GM20431 (cell line): ENCODE measurements around the gene RAB5IF.
"Not testable (repeated sequence)": the region's sequence is repeated elsewhere in the genome, so short reads cannot be mapped to it uniquely, and the experiment has no call there.

Source experiments
- in situ Hi-C: fragments of 300-500 bp; cut with MseI, MboI; formaldehyde crosslinking; loops from one replicate; pipeline ENCODE4 v1.15.0; 2020; ENCODE audit warnings: low sequenced_read_pairs; ENCODE audit not compliant: unreplicated experiment

Gene RAB5IF

GRCh38 chr20:36605399-36606157, at the start of gene RAB5IF:
TSS of gene RAB5IF (plus strand) at chr20:36605779. CDS start at chr20:36605952, 173 bp downstream.
- in situ Hi-C loops, result no loop called here

DNA sequence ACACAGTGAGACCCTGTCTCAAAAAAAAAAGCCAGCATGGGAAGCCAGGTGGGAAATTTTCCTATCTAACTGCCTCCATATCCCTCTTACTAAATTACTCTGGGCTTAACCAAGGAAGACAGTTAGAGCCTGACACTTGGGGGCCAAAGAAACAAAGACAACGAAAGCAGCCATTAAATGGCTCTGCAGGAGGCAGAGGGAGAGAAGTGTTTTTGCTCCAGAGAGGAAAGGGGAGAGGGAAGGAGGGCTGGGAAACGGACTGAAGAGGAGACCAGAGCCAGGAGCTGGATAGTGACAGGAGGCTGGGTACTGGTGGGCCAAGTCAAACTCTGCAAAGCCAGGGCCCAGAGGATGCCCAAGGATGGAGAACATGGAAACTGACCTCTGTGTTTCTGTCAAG, 42.9 kb upstream of the RAB5IF start:
- in situ Hi-C loops, result no loop called here

DNA sequence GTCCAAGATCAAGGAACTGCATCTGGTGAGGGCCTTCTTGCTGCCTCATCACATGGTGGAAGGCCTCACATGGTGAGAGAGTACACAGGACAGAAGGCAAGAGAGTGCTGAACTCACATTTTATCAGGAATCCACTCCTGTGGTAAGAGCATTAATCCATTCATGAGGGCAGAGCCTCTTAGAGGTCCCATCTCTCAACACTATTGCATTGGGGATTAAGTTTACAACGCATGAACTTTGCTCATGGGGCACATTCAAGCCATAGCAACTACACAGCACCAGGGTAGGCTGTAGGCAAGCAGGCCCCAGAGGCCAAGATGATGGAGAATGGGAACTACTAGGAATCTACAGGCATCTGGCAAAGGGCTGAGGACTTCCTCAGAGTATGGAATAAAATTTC, 42.2 kb upstream of the RAB5IF start:
- in situ Hi-C loops, result no loop called here

DNA sequence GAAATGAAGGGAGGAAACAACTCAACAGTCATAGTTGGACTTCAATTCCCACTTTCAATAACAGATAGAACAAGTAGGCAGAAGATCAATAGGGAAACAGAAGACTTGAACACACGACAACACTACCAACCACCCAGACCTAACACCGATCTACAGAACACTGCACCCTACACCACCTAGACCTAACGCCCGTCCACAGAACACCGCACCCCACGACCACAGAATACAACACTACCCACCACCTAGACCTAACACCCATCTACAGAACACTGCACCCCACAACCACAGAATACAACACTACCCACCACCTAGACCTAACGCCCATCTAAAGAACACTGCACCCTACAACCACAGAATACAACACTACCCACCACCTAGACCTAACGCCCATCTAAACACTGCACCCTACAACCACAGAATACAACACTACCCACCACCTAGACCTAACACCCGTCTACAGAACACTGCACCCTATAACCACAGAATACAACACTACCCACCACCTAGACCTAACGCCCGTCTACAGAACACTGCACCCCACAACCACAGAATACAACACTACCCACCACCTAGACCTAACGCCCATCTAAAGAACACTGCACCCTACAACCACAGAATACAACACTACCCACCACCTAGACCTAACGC, 41.4 kb upstream of the RAB5IF start:
- in situ Hi-C loops, result not testable (repeated sequence)

GRCh38 chr20:36564726-36565121, 40.9 kb upstream of the RAB5IF start:
- in situ Hi-C loops, result not testable (repeated sequence)

DNA sequence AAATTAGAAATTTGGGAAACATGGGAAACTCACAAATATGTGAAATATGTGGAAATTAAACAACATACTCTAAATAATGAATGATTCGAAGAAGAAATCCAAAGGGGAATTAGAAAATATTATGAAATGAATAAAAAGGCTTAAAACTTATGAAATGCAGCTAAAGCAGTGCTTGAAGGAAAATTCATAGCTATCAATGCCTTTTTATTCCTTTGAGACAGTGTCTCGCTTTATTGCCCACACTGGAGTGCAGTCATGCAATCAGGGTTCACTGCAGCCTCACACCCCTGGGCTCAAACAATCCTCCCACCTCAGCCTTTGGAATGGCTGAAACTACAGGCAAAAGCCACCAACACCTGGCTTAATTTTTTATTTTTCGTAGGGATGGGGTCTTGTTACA, 40.1 kb upstream of the RAB5IF start:
- in situ Hi-C loops, result no loop called here

DNA sequence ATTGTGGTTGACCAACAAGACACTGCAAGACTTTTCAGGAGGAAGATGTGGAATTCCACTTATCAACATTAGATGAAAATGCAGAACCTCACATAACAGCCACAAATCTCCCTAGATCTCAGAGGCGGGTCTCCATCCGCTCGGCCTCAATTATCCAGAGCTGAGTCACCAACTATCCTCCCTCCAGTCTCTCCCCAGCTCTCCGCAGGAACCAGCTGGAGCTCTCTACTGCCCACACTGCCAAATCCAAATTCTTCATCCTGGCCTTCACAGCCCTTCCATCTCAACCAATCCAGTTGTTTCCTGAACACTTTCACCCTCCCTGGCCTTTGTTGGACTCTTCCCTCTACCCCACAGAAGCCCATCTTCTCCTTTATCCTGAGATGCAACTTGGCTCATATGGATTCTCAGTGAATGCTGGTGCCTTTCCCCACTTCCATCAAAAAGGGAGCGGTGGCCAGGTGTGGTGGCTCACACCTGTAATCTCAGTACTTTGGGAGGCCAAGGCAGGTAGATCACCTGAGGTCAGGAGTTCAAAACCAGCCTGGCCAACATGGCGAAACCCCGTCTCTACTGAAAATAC, 35.6 kb upstream of the RAB5IF start:
- in situ Hi-C loops, result no loop called here

DNA sequence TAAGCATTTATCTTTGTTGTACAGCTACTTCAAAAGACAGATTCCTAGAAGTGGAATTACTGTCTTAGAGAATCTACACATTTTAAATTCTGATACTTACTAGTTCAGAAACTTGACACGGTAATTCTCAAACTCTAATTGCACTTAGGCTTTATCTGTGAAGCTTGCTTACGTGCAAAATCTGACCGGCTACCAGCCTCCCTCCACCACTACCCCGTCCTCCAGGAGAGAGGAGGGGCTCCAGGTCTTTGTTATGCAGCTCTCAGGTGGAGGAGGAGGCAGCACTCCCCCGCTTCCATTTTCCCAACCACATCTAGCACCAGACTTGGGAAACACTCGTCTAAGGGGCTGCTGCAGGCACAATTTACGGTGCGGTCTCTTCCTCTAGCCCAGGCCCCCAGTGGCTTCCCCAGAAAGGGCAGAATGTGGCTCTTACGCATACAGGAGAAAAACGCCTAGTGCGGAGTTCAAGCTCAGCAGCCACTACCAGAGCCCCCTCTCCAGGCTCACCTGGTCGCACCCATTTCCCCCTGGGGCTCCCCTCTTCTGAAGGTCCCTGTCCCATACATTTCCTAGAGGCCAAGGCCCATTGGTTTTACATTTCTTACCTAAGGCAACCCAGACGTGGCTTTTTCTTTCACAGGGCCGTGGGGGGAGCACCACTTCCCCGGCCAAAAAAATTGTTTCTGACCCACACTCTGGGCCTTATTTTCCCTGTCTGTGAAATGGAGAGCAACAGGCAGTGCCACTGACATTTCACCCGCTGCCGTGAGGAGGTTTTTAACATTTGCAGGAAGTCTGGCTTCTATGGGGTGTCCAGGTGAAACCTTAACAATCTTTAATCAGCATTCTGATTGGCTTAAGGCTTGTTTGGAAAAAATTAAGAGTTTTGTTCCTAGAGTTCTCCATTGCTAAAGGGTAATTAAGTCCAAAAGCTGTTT, 33.7 kb upstream of the RAB5IF start:
- in situ Hi-C loops, result no loop called here

- in situ Hi-C loops, result no loop called here
These were observed 32.9 kb upstream of the RAB5IF start for GRCh38 chr20:36572701-36573102.

DNA sequence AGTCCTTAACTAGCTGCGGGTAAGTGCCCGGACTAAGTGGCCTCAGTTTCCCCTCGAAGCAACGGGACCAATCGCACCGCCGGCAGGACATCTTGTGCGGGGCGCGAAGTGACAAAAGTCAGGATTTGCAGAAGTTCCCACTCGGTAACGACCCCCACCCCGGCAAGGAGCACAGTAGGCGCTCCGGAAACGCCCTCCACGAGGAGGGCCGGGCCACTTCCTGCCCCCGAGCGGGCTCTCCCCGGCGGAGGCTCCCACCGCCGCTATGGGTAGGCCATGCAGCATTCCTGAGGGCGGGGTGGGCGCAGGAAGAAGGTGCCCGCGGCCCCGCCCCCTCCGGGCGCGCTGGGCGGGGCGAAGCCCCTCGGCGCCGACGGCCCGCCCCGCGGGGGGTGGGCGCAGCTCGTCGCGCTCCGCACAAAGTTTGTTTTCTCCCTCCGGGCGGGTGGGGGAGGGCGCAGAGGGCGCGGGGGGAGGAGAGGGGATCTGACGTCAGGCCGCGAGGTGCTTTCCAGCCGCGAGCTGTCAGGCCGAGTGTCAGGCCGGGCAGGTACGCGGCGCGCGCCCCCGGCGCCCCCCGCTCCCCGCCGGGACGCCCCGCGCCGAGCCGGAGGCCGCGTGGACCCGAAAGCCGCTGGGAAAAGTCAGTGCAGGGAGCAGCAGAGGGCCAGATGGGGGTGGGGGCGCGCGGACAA, 32.3 kb upstream of the RAB5IF start, which contains the start of gene TGIF2:
TSS of gene TGIF2 (plus strand) at position 495 of the 695 bp plus-strand sequence. CDS start 5,178 bp downstream, outside the sequence.
- in situ Hi-C loops, result no loop called here

- in situ Hi-C loops, result no loop called here
These were observed 31.7 kb upstream of the RAB5IF start for GRCh38 chr20:36573798-36574365.

- in situ Hi-C loops, result no loop called here
These were observed 31.0 kb upstream of the RAB5IF start for GRCh38 chr20:36574366-36575135.

DNA sequence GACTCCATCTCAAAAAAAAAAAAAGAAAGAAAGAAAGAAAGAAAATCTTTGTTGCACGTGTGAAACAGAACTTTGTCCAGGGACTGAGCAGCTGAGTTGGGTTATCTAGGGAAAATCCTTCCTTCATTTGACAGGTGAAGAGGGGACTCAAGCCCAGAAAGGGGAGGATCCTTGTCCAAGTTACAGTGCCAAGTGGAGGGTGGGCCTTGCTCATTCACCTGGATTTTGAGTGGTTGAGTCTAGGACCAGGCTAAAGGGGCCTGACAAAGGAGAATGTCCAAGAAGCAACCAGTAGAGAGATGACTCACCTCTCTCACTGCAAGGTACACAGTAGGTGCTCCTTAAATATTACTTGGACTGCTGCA, 29.5 kb upstream of the RAB5IF start:
- in situ Hi-C loops, result no loop called here

- in situ Hi-C loops, result no loop called here
These were observed 27.1 kb upstream of the RAB5IF start for GRCh38 chr20:36578356-36579041.

DNA sequence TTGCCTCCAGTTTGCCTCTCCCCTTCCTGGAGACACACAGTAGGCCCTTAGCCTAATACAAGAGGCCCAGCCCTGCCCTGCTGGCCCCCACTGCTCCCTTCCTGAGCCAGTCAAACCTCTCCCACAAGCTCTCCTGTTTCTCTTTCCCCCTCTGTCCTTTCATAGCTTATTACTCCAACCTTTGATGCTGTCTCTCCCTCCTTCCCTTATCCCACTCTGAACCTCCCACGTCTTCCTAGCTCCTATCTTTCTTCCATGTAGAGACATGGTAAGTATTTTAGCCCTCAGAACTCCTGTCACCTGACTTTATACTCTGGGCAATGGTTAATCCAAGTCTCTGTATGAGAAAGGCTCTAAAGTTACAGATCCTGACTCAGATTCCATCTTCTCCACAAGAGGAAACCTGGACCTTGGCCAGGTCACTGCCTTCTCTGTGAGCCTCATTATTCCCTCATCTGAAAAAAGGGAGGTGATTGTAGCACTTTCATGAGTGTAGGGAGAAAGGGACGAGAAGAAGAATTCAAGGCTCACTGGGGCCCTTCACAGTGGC, 25.5 kb upstream of the RAB5IF start:
- in situ Hi-C loops, result no loop called here

- in situ Hi-C loops, result no loop called here
These were observed 23.3 kb upstream of the RAB5IF start for GRCh38 chr20:36582322-36582721.

GRCh38 chr20:36582821-36583220, 22.8 kb upstream of the RAB5IF start:
- in situ Hi-C loops, result no loop called here

- in situ Hi-C loops, result no loop called here
These were observed 21.5 kb upstream of the RAB5IF start for GRCh38 chr20:36584018-36584481.
